ENCODE data around the gene TGFBR1.

- TF ChIP-seq CTCF (IDR thresholded peaks at IDR 0.05; ENCODE audit: low read depth, low read length, poor library complexity, severe bottlenecking) (no peak), EZH2phosphoT487 (IDR thresholded peaks at IDR 0.05; ENCODE audit: borderline replicate concordance, low read length) (no peak)
These were observed 92.3 kb downstream of the TGFBR1 start for GRCh38 chr9:99197124-99197630.

Data from DOHH2 (cell line).